ENCODE data around the gene RAB40B. TPM values are rescaled to one million over a fixed set of nuclear protein-coding genes. Genes with fewer than 3 reads are reported as not detected.

The RAB40B gene
- total and polyA plus RNA-seq, 2 donors (not counting 1 experiment from before 2014, with no cell fraction given), result 4.7 to 8.0 TPM

DNA sequence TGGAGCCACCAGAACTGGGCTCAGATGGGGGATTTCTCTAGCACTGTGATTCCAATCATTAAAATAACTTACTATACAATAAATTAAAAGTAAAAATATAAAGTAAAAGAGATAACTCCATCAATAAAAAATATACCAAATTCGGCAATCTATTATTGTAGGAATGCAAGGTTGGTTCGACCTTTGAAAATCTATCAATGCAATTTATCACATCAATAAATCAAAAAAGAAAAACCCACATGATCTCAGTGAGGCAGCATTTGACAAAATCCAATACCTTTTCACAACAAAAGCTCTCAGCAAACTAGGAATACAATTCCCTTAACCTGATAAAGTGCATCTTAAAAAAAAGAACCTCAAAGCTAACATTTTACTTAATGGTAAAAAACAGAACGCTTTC is 17.0 kb downstream of the RAB40B start:
- DNase-seq, result no peak
- Histone ChIP-seq H3K79me2 (ENCODE audit: control insufficient read depth, insufficient read depth, low read length) (no peaks in the 10 kb centered on the region), H3K27me3 (replicated peaks in 1 of 4; ENCODE audit: control extremely low read depth in 1 of 4, control insufficient read depth in 3 of 4, insufficient read depth in 4 of 4, low read length in 3 of 4) (no peaks in the 10 kb centered on the region), H3K9me3 (ENCODE audit: control extremely low read depth in 1 of 3, control insufficient read depth in 2 of 3, insufficient read depth in 1 of 3, low read length in 2 of 3) (peaks cover 0 to 16% (median 12%) of the 10 kb centered on the region in 3 donors), H2AFZ (ENCODE audit: insufficient read depth, low read depth, low read length, poor library complexity, severe bottlenecking) (no peak overlapping the region), H3K36me3 (replicated peaks in 1 of 2; ENCODE audit: control extremely low read depth in 1 of 2, control insufficient read depth in 1 of 2, extremely low read depth in 1 of 2, insufficient read depth in 2 of 2, low read length in 1 of 2) (no peaks in the 10 kb centered on the region), H4K20me1 (ENCODE audit: control insufficient read depth, insufficient read depth, low read length, poor library complexity, severe bottlenecking) (no peaks in the 10 kb centered on the region), H3K4me1 (ENCODE audit: control insufficient read depth in 2 of 2, insufficient read depth in 2 of 2, low read length in 2 of 2) (no peaks in the 10 kb centered on the region), H3K4me3 (ENCODE audit: control extremely low read depth in 1 of 5, extremely low read depth in 1 of 5, insufficient read depth in 1 of 5, low read depth in 2 of 5, low read length in 4 of 5) (no peak overlapping the region), H3K9ac (ENCODE audit: low read length) (no peak overlapping the region), H3K27ac (ENCODE audit: low read length in 2 of 2) (no peak overlapping the region), H3K4me2 (replicated peaks; ENCODE audit: low read depth, low read length, poor library complexity, severe bottlenecking) (no peak overlapping the region)
- ATAC-seq (ENCODE audit: low read depth), result no peak
- intact Hi-C loops (cut with micrococcal nuclease), result no loop called here
- Mint-ChIP-seq H3K27me3 (no peaks in the 10 kb centered on the region), H3K4me1 (no peaks in the 10 kb centered on the region), H3K4me3 (no peak overlapping the region), H3K27ac (no peak overlapping the region), H3K9me3 (ENCODE audit: insufficient read depth) (no peaks in the 10 kb centered on the region)
- no peak for TF ChIP-seq EZH2 (IDR thresholded peaks at IDR 0.05; ENCODE audit: borderline replicate concordance, insufficient read depth, low read depth, low read length, poor library complexity, severe bottlenecking)
- TF ChIP-seq, protein P1, sequence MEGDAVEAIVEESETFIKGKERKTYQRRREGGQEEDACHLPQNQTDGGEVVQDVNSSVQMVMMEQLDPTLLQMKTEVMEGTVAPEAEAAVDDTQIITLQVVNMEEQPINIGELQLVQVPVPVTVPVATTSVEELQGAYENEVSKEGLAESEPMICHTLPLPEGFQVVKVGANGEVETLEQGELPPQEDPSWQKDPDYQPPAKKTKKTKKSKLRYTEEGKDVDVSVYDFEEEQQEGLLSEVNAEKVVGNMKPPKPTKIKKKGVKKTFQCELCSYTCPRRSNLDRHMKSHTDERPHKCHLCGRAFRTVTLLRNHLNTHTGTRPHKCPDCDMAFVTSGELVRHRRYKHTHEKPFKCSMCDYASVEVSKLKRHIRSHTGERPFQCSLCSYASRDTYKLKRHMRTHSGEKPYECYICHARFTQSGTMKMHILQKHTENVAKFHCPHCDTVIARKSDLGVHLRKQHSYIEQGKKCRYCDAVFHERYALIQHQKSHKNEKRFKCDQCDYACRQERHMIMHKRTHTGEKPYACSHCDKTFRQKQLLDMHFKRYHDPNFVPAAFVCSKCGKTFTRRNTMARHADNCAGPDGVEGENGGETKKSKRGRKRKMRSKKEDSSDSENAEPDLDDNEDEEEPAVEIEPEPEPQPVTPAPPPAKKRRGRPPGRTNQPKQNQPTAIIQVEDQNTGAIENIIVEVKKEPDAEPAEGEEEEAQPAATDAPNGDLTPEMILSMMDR (IDR thresholded peaks at IDR 0.05), result no peak
- POLR2A ChIA-PET, result no interaction called here
- CTCF ChIA-PET, result interaction anchor here (0.7 kb wide), 1 partner anchor 203 kb away, joined by 3 read pairs; no protein-coding TSS in a partner anchor
- no CpG with 5 or more reads among the region's 3 CpGs for WGBS (ENCODE audit: insufficient coverage)

DNA sequence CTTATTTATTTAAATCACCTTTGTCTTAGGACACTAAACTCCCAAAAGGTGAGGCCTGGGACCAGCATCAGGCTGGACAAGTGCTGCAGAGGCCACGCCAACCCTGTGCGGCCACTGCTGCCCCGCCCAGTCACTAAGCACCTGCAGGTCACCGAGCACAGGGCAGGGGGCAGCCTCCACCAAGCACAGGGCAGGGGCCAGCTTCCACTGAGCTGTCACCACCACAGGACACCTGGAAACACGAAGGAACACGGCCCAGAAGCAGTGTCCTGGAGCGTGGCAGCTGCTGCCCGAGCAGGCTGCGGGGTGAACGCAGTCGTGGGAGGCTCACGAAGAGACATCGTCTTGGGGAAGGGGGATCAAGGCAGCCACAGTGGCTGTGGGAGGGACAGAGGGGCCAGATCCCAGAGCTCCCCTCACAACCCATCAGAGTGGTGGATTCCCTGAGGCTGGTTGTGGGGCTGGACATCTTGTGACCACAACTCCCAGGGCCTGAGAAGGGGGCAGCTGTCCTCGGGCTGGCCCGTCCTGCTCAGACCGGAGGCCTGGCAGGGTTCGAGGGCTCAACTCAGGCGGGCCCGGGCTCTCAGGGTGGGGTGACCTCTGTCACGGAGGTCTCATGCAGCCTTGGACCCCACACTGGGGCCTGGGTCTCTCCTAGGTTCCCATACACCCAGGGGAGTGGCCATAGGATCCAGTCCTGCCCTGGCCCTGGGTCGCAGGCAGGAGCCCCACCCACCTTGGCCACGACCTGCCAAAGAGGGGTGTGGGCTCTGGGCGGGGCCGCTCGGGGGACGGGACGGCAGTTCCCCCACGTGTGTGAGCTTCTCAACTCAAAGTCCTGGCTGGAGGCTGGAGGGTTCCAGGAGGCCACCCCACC is 18.7 kb downstream of the RAB40B start:
- H3K27ac Mint-ChIP-seq, result no peak overlapping the region
- intact Hi-C loops (cut with micrococcal nuclease), result no loop called here
- H3K9me3 Mint-ChIP-seq (ENCODE audit: insufficient read depth), result no peaks in the 10 kb centered on the region
- H3K27me3 Mint-ChIP-seq, result no peaks in the 10 kb centered on the region
- TF ChIP-seq EZH2 (IDR thresholded peaks at IDR 0.05; ENCODE audit: borderline replicate concordance, insufficient read depth, low read depth, low read length, poor library complexity, severe bottlenecking), result no peak
- TF ChIP-seq, protein P1 (IDR thresholded peaks at IDR 0.05), result no peak
- CTCF ChIA-PET, result interaction anchor here (1.0 kb wide), 1 partner anchor 95 kb away, joined by 3 read pairs; no protein-coding TSS in a partner anchor
- Histone ChIP-seq H3K4me3 (ENCODE audit: control extremely low read depth in 1 of 5, extremely low read depth in 1 of 5, insufficient read depth in 1 of 5, low read depth in 2 of 5, low read length in 4 of 5) (no peak overlapping the region), H2AFZ (ENCODE audit: insufficient read depth, low read depth, low read length, poor library complexity, severe bottlenecking) (no peak overlapping the region), H4K20me1 (ENCODE audit: control insufficient read depth, insufficient read depth, low read length, poor library complexity, severe bottlenecking) (no peaks in the 10 kb centered on the region), H3K9ac (ENCODE audit: low read length) (no peak overlapping the region), H3K4me1 (ENCODE audit: control insufficient read depth in 2 of 2, insufficient read depth in 2 of 2, low read length in 2 of 2) (no peaks in the 10 kb centered on the region), H3K4me2 (replicated peaks; ENCODE audit: low read depth, low read length, poor library complexity, severe bottlenecking) (no peak overlapping the region), H3K9me3 (ENCODE audit: control extremely low read depth in 1 of 3, control insufficient read depth in 2 of 3, insufficient read depth in 1 of 3, low read length in 2 of 3) (peaks cover 0 to 16% (median 12%) of the 10 kb centered on the region in 3 donors), H3K27ac (ENCODE audit: low read length in 2 of 2) (no peak overlapping the region), H3K27me3 (replicated peaks in 1 of 4; ENCODE audit: control extremely low read depth in 1 of 4, control insufficient read depth in 3 of 4, insufficient read depth in 4 of 4, low read length in 3 of 4) (no peaks in the 10 kb centered on the region), H3K36me3 (replicated peaks in 1 of 2; ENCODE audit: control extremely low read depth in 1 of 2, control insufficient read depth in 1 of 2, extremely low read depth in 1 of 2, insufficient read depth in 2 of 2, low read length in 1 of 2) (no peaks in the 10 kb centered on the region), H3K79me2 (ENCODE audit: control insufficient read depth, insufficient read depth, low read length) (no peaks in the 10 kb centered on the region)
- H3K4me3 Mint-ChIP-seq, result no peak overlapping the region
- POLR2A ChIA-PET, result no interaction called here
- H3K4me1 Mint-ChIP-seq, result no peaks in the 10 kb centered on the region
- 93% methylated on average over 22 of the region's 28 CpGs for WGBS (ENCODE audit: insufficient coverage)
- DNase-seq, result no peak
- ATAC-seq (ENCODE audit: low read depth), result no peak

Data from B cell (primary cell).